Stomach (tissue), 4 donors: Measurements from ENCODE around the gene DHX29.

Source experiments
- EP300 ChIP-seq: sonication (generic); formaldehyde crosslinking; IDR thresholded peaks from one replicate; pipeline ENCODE4 v1.6.1; 2017; ENCODE audit warnings: antibody characterized with exemption
- POLR2A ChIP-seq, 4 donors: fragments of 450-650 bp; IDR thresholded peaks; one replicate each; pipeline ENCODE4 v1.6.1; 2016; ENCODE audit warnings: antibody characterized with exemption in 4 of 4, control low read depth in 2 of 4, mild to moderate bottlenecking in 1 of 4, moderate library complexity in 1 of 4
- POLR2AphosphoS5 ChIP-seq, 3 donors: sonication (generic); formaldehyde crosslinking; IDR thresholded peaks; one replicate each; pipeline ENCODE4 v1.6.1; 2016; ENCODE audit warnings: antibody characterized with exemption in 3 of 3
- TF ChIP-seq, protein P1 (sequence below), 7 experiments: fragments of 450-650 bp in 4 of 7; fragments of 200-600 bp in 3 of 7; sonication (generic) in 3 of 7; IDR thresholded peaks; one replicate each; pipeline ENCODE4 v1.5.1; 2016 to 2019; ENCODE audit warnings: antibody characterized with exemption in 7 of 7, control low read depth in 2 of 7, mild to moderate bottlenecking in 1 of 7

DNA sequence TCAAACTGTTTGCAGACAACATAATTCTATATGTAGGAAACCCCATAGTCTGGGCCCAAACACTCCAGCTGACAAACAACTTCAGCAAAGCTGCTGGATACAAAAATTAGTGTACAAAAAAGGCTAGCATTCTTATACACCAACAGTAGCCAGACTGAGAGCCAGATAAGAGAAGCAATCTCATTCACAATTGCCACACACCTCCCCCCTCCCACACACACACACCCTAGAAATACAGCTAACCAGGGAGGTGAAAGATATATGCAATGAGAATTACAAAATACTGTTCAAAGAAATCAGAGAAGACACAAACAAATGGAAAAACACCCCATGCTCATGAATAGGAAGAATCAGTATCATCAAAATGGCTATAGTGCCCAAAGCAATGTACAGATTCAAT, 9.3 kb upstream of the DHX29 start:
- TF ChIP-seq, protein P1, sequence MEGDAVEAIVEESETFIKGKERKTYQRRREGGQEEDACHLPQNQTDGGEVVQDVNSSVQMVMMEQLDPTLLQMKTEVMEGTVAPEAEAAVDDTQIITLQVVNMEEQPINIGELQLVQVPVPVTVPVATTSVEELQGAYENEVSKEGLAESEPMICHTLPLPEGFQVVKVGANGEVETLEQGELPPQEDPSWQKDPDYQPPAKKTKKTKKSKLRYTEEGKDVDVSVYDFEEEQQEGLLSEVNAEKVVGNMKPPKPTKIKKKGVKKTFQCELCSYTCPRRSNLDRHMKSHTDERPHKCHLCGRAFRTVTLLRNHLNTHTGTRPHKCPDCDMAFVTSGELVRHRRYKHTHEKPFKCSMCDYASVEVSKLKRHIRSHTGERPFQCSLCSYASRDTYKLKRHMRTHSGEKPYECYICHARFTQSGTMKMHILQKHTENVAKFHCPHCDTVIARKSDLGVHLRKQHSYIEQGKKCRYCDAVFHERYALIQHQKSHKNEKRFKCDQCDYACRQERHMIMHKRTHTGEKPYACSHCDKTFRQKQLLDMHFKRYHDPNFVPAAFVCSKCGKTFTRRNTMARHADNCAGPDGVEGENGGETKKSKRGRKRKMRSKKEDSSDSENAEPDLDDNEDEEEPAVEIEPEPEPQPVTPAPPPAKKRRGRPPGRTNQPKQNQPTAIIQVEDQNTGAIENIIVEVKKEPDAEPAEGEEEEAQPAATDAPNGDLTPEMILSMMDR (IDR thresholded peaks at IDR 0.05), result no peak
- no peak for TF ChIP-seq EP300
- no peak for TF ChIP-seq POLR2A (IDR thresholded peaks at IDR 0.05)
- no peak for TF ChIP-seq POLR2AphosphoS5 (IDR thresholded peaks at IDR 0.05)
